ENCODE data around the gene MACROH2A1. TPM values are rescaled to one million over a fixed set of nuclear protein-coding genes. Genes with fewer than 3 reads are reported as not detected.

Gene MACROH2A1
- total and polyA plus RNA-seq, 2 donors from 2014 or later, result 99.4 to 144 TPM

GRCh38 chr5:135337064-135337463 lies 62.0 kb downstream of the MACROH2A1 start:
- Histone ChIP-seq H3K27me3 (ENCODE audit: control insufficient read depth, insufficient read depth, low read length) (no peaks in the 10 kb centered on the region), H3K4me1 (ENCODE audit: control insufficient read depth in 2 of 3, insufficient read depth in 2 of 3, low read depth in 1 of 3, low read length in 3 of 3) (peaks cover 0 to 4% (median 0%) of the 10 kb centered on the region in 3 donors), H3K36me3 (ENCODE audit: control insufficient read depth in 2 of 3, insufficient read depth in 3 of 3, low read length in 3 of 3) (peaks cover 2 to 32% (median 29%) of the 10 kb centered on the region in 3 donors), H3K27ac (ENCODE audit: low read depth in 2 of 2, low read length in 2 of 2) (no peak overlapping the region), H3K4me3 (ENCODE audit: low read length in 3 of 3) (no peak overlapping the region), H3K9me3 (ENCODE audit: control insufficient read depth in 2 of 3, insufficient read depth in 1 of 3, low read length in 3 of 3) (no peaks in the 10 kb centered on the region), H3K9ac (ENCODE audit: low read length in 3 of 3) (no peak overlapping the region)
- intact Hi-C loops (cut with DNase I), result no loop called here
- no peak for DNase-seq
- FAIRE-seq, result no peak
- TF ChIP-seq CTCF (IDR thresholded peaks at IDR 0.05; ENCODE audit: borderline replicate concordance, extremely low read depth, insufficient read depth), result no peak

GRCh38 chr5:135335031-135335828 lies 63.8 kb downstream of the MACROH2A1 start:
- Histone ChIP-seq H3K4me3 (ENCODE audit: low read length in 3 of 3) (no peak overlapping the region), H3K9me3 (ENCODE audit: control insufficient read depth in 2 of 3, insufficient read depth in 1 of 3, low read length in 3 of 3) (no peaks in the 10 kb centered on the region), H3K4me1 (ENCODE audit: control insufficient read depth in 2 of 3, insufficient read depth in 2 of 3, low read depth in 1 of 3, low read length in 3 of 3) (peaks cover 0 to 4% (median 0%) of the 10 kb centered on the region in 3 donors), H3K36me3 (ENCODE audit: control insufficient read depth in 2 of 3, insufficient read depth in 3 of 3, low read length in 3 of 3) (peaks cover 2 to 21% (median 18%) of the 10 kb centered on the region in 3 donors), H3K27ac (ENCODE audit: low read depth in 2 of 2, low read length in 2 of 2) (no peak overlapping the region), H3K27me3 (ENCODE audit: control insufficient read depth, insufficient read depth, low read length) (no peaks in the 10 kb centered on the region), H3K9ac (ENCODE audit: low read length in 3 of 3) (no peak overlapping the region)
- intact Hi-C loops (cut with DNase I), result no loop called here
- DNase-seq (no peak), FAIRE-seq (no peak)
- TF ChIP-seq CTCF (IDR thresholded peaks at IDR 0.05; ENCODE audit: borderline replicate concordance, extremely low read depth, insufficient read depth), result no peak

GRCh38 chr5:135333732-135334515 lies 65.1 kb downstream of the MACROH2A1 start:
- no peak for TF ChIP-seq CTCF (IDR thresholded peaks at IDR 0.05; ENCODE audit: borderline replicate concordance, extremely low read depth, insufficient read depth)
- no peak for DNase-seq
- H3K4me3 ChIP-seq (ENCODE audit: low read length in 3 of 3), result no peak overlapping the region
- FAIRE-seq, result no peak
- intact Hi-C loops (cut with DNase I), result no loop called here
- H3K4me1 ChIP-seq (ENCODE audit: control insufficient read depth in 2 of 3, insufficient read depth in 2 of 3, low read depth in 1 of 3, low read length in 3 of 3), result peaks cover 0 to 4% (median 0%) of the 10 kb centered on the region in 3 donors
- no peaks in the 10 kb centered on the region for H3K27me3 ChIP-seq (ENCODE audit: control insufficient read depth, insufficient read depth, low read length)
- H3K9me3 ChIP-seq (ENCODE audit: control insufficient read depth in 2 of 3, insufficient read depth in 1 of 3, low read length in 3 of 3), result no peaks in the 10 kb centered on the region
- H3K36me3 ChIP-seq (ENCODE audit: control insufficient read depth in 2 of 3, insufficient read depth in 3 of 3, low read length in 3 of 3), result peaks cover 0 to 13% (median 12%) of the 10 kb centered on the region in 3 donors
- no peak overlapping the region for H3K9ac ChIP-seq (ENCODE audit: low read length in 3 of 3)
- no peak overlapping the region for H3K27ac ChIP-seq (ENCODE audit: low read depth in 2 of 2, low read length in 2 of 2)
